Activated CD8-positive, alpha-beta memory T cell treated with anti-CD3 and anti-CD28 coated beads for 36 hours (primary cell): ENCODE measurements around the gene ADAP1. TPM values are rescaled to one million over a fixed set of nuclear protein-coding genes. Genes with fewer than 3 reads are reported as not detected.
"Not testable (repeated sequence)": the region's sequence is repeated elsewhere in the genome, so short reads cannot be mapped to it uniquely, and the experiment has no call there.

Experiments used
- CTCF ChIA-PET: fragments of 350-600 bp; sonication (Branson Sonifier 250); formaldehyde crosslinking; loops from one replicate; lab custom pipeline; 2021; ENCODE audit warnings: antibody characterized with exemption; lab: Charles Lee
- POLR2A ChIA-PET: fragments of 350-600 bp; sonication (Branson Sonifier 250); formaldehyde crosslinking; loops from one replicate; lab custom pipeline; 2021; ENCODE audit warnings: antibody characterized with exemption; lab: Charles Lee
- total RNA-seq, 2 experiments: library from RNA; stranded (reverse); gene quantifications; one replicate each; pipeline ENCODE4 v1.2.3, GENCODE V29; 2021

ADAP1 gene
- total RNA-seq, 2 experiments from 2014 or later, result 68.9 to 69.1 TPM

DNA sequence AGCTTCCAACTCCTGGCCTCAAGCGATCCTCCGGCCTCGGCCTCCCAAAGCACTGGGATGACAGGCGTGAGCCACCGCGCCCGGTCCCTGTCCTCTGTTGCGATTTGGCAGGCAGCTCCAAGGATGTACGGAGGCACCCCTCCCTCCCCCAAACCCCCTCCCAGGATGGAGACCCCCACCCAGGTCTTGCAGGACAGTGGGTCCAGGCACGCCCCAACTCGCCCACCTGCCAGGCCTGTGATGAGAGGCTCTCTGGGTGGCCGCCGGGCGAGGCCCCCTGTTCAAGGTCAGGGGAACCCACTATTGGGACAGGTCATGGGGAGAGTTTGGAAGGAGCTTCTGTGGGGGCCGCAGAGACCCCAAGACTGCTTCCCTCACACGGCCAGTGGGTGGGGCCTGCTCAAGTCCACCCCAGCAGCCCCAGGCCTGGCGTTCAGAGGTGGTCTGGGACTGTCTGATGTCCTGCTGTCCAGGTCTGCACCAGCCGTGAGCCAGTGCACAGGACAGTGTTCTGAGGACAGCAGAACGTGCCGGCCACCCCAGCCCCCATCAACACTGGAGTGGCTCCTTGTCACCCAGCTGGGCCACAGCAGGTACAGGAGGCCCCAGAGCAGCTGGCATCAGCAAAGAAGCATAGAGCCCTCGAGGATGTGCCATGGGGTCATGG lies 2.5 kb downstream of the ADAP1 start:
- POLR2A ChIA-PET, result interaction anchor here (0.6 to 1.2 kb wide), 4 partner anchors 22 to 29 kb away, joined by 3 to 4 read pairs (median 3); no protein-coding TSS in a partner anchor
- CTCF ChIA-PET, result interaction anchor here (1.0 to 1.5 kb wide), 3 partner anchors 22 to 44 kb away, joined by 3 to 4 read pairs (median 4); no protein-coding TSS in a partner anchor

DNA sequence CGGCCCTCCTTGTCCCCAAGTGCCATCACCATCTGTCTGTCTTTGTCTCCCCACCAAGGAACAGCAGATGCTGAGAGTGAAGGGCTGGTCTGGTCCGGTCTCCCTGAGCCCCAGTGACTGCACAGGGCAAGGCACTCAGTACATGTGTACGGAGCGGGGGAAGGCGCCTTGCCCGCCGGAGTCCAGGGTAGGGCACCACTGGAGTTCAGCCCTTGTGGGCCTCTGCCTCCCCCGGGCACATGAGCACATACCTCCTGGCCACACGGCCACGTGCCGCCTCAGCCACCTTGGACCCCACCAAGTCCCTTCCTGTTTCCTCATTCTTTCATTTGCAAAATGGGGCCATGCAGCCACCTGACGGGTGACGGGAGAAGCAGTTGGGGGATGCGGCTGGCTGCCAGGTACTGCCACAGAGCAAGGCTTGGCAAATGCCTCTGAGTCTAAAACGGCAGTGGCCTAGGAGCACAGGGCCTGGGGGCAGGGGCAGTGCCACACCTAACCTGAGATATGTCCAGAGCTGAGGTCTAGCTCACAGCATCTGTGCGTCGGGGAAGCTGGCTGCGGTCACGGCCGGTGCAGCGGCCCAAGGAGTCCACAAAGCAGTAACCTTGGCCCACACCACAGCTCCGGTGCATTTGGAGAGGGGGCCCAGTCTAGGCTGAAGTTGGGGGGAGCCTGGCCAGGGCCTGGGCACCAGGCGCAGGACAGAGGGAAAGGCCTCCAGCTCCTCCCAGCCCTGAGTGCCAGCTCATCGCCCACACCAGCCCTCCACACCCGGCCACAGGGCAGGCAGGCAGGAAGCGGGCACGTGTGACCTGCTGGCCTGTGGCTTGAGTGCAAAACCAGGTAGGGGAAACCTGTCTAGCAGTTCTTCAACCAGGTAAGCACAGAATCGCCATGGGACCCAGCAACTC lies 5.2 kb downstream of the ADAP1 start:
- ChIA-PET POLR2A (interaction anchor here (0.6 to 1.0 kb wide), 2 partner anchors 26 to 28 kb away, joined by 3 to 9 read pairs; no protein-coding TSS in a partner anchor), CTCF (no interaction called here)

DNA sequence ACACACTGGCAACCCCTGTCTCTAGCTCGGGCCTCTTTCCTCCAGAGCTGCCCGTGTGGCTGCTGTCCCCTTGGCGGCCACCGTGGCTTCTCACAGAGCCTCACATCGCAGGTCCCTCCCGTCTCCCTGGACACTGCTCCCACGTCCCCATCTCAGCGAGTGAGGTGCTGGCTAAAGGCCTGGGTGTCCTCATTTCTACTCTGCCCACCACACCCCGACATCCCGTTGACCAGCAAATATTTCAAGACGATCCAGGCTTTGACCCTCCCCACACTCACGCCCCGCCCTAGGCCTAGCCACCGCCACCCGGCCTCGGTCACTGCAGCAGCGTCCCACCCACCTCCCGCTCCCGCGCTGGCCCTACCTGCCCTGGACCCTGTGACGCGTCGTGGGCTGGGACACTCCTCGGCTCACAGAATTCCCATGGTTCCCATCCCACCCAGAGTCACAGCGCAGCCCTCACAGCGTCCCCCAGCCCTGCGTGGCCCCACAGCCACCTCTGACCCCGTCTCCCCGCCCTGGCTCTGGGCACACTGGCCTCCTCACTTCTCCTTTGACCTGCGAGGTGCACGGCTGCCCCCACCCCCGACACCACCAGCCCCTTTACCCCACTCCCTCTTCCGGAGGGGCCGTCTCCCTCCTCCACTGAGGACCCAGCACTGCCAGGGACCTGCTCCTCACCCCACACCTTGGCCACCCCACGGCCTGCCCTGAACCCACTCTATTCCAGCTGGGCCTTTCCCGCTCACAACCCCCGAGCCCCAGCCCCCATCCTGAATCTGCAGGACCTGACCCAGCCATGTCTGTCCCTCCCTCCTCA lies 6.9 kb downstream of the ADAP1 start:
- ChIA-PET POLR2A (no interaction called here), CTCF (no interaction called here)

DNA sequence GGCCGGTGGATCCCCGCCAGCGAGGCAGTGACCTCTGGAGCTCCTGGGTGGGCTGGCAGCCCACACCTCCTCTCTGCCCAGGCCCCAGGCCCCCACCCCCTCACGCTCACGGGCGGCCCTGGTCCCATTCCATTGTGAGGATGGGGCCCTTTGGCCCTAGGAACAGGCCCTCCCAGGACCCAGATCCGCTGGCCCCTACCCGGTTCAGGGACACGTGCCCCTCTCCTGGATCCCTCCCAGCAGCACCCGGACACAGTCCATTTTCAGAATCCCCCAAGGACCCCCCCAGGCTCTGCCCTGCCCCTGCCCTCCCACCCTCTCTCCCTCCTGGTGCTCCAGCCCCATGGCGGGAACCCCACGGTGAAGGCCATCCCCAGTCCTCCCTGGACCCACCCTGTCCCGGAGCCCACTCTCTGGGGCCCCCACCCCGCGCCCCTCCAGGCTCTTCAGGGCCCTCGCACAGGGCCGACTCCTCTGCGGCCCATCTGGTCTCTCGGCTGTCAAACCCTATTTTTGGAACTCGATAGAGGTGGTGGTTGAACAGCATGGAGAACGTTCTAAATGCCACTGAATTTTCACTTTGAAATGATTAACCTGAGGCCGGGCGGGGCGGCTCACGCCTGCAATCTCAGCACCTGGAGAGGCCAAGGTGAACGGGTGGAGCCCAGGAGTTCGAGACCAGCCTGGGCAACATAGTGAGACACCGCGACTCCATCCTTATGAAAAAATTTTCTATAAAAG lies 8.1 kb downstream of the ADAP1 start:
- ChIA-PET CTCF (interaction anchor here (0.7 kb wide), 1 partner anchor 44 kb away, joined by 4 read pairs; no protein-coding TSS in a partner anchor), POLR2A (no interaction called here)

DNA sequence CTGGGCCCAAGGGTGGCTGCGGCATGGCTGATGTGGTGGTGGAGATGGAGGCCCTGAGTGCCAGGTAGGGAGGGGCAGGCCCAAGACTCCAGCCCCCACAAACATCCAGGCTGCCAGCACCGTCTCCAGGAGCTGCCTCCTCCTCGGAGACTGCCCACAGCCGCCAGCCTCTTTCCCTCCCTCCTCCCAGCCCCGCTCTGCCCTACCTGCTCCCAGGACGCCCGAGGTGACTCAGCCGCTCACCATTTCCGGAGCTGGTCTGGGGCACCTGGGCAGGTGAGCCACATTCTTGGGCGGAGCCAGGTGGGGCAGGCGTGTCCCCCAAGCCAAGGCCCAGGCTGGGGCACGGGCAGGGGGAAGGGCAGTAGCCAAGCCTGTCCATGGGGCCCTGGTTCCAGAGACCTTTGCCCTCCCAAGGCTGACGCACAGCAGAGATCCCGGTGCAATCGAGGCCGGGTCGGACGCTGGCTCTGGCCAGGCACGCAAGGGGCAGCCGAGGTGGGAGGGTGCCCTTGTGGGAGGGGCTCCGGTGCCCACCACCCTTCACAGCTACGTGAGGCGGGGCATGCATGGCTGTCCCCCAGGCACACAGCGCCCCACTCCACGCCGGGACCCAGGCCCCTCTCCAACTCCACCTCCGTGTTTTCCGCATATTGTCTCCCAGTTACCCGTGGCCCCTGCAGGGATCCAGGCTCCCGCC lies 8.8 kb downstream of the ADAP1 start:
- POLR2A ChIA-PET, result no interaction called here
- CTCF ChIA-PET, result interaction anchor here (0.9 kb wide), 1 partner anchor 16 kb away, joined by 3 read pairs; no protein-coding TSS in a partner anchor

DNA sequence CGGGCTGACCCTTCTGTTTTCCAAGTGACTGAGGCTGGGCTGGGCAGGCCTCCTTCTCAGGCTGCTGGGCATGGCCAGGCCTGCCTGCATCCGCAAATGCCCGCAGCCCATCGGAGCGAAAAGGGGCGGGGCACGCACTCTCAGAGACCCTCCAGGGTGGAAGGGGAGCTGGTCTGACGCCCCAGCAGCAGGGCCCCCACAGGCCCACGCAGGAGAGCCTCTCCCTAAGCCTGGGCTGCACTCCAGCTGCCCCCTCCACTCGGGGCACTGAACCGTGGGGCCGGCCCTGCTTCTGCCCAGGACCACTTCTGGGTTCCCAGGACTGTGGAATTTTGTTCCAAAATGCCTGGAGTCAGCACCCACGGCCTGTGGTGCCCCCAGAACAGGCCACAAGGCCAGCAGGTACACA lies 9.3 kb downstream of the ADAP1 start:
- POLR2A ChIA-PET, result no interaction called here
- CTCF ChIA-PET, result interaction anchor here (0.9 kb wide), 1 partner anchor 15 kb away, joined by 3 read pairs; no protein-coding TSS in a partner anchor

DNA sequence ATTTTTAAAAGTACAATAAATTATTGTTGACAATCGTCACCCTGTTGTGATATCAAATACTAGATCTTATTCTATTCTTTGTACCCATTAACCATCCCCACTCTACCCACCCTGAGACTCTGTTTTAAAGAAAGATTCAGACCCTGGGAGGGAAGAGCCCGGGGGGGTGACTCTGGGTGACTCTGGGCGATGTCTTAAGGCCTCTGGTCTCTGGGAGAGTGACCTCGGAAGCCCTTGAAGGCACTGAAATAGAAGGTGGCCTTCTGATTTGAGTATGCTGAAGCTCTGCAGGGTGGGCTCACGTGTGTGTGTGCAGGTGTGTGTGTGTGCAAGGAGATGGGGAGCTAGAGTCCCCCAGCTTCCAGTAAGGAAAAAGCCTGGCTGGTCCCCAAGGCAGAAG lies 9.7 kb downstream of the ADAP1 start:
- CTCF ChIA-PET, result no interaction called here
- POLR2A ChIA-PET, result no interaction called here

DNA sequence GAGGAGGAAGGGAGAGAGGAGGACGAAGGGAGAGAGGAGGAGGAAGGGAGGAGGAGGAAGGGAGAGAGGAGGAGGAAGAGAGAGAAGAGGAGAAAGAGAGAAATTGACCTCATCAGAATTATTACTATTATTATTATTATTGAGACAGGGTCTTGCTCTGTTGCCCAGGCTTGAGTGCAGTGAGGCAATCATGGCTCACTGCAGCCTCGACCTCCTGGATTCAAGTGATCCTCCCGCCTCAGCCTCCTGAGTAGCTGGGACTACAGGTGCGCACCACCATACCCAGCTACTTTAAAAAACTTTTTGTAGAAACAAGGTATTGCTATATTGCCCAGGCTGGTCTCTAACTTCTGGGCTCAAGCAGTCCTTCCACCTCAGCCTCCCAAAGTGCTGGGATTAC lies 10.7 kb downstream of the ADAP1 start:
- POLR2A ChIA-PET, CTCF ChIA-PET: not testable (repeated sequence)

DNA sequence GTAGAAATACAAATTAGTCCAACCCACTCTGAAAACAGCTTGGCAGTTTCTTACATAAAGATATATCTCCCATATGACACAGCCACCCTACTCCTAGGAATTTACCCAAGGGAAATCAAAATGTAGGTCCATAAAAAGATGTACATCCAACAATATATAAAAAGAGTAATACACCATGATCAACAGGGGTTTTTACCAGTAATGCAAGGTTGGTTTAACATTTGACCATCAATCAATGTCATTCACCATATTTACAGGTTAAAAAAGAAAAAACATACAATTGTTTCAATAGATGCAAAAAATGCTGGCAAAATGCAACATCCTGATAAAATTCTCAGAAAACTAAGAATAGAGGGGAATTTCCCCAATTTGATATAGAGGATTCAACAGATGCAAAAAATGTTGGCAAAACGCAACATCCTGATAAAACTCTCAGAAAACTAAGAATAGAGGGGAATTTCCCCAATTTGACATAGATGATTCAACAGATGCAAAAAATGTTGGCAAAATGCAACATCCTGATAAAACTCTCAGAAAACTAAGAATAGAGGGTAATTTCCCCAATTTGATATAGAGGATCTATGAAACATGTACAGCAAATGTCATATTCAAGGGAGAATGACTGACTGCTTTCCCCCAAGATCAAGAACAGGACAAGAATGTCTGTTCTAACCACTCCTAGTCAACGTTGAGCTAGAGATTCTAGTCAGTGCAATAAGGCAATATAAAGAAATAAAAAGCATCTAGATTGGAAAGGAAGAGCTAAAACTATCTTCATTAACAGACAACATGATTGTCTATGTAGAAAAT lies 13.7 kb downstream of the ADAP1 start:
- ChIA-PET CTCF (interaction anchor here (1.0 to 1.2 kb wide), 2 partner anchors 15 kb away, joined by 3 to 4 read pairs; no protein-coding TSS in a partner anchor), POLR2A (interaction anchor here (1.2 kb wide), 1 partner anchor 34 kb away, joined by 3 read pairs; the partner anchor contains the start of gene COX19)

DNA sequence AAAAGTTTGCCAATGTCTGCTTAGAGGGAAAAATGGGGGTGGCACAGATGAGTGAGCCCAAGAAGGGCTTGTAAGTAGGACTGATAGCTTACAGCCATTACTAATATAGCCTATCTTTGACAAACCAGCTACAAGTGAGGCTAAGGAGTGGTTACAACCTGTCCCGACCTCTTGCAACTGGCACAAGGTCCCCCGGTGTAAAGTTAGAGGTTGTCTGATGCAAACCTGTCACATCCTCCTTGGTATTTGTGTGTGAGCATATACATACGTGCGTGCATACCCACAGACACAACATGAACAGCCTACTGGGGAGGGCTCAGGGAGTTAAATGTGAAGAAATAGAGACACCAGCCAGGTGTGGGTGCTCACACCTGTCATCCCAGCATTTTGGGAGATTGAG lies 14.6 kb downstream of the ADAP1 start:
- CTCF ChIA-PET, result interaction anchor here (0.7 to 1.2 kb wide), 3 partner anchors 14 to 502 kb away, joined by 3 to 4 read pairs (median 3); no protein-coding TSS in a partner anchor
- POLR2A ChIA-PET, result no interaction called here

DNA sequence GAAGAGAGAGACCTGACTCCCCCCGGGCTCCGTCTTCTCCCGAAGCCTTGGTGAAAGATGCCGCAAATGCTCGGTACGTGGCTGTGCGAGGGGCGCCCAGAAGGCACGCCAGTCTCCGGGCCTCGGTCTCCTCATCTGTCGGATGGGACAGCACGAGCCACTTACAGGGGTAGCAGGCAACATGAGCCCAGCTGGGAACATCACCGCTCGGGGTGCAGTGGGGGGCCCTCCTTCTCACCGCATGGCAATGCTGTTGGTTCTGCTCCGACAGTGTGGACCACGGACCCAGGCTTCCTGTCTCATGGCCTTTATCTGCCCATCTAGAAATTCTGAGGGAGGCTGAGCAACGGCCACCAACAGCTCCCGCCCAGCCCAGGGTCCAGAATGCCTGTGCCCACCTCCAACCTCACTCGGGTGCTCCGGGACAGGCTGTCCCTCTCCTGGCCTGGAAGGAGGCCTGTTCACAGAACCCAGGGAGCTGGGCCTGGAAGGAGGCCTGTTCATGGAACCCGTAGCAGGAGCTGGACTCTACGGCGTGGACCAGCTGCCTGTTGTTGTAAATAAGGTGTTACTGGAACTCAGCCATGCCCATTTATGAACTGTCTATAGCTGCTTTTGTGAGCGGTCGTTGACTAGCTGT lies 15.8 kb downstream of the ADAP1 start:
- ChIA-PET POLR2A (interaction anchor here (0.5 kb wide), 1 partner anchor 38 kb away, joined by 3 read pairs; no protein-coding TSS in a partner anchor), CTCF (interaction anchor here (1.1 to 1.9 kb wide), 4 partner anchors 10 to 31 kb away, joined by 3 to 5 read pairs (median 3); no protein-coding TSS in a partner anchor)

DNA sequence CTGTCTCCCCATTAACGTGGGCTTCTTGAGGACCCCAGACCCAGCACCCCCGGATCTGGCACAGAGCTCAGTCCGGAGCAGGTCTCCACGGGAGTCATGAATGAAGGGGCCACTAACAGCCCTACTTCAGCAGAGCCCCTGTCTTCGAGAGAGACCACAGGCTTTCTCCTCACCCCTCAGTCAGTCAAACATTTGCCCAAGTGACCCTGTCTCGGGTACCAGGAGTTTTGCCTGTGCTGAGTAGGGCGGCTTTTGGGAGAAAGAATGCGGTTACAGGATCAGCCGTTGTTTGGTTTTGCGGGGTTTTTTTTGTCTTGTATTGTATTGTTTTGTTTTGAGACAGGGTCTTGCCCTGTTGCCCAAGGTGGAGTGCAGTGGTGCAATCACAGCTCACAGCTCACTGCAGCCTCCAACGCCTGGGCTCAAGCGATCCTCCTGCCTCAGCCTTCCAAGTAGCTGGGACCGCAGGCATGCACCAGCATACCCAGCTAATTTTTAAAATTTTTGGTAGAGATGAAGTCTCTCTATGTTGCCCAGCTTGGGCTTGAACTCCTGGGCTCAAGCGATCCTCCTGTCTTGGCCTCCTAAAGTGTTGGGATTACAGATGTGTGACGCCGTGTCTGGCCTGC lies 16.5 kb downstream of the ADAP1 start:
- CTCF ChIA-PET, result interaction anchor here (1.4 to 1.9 kb wide), 2 partner anchors 15 to 16 kb away, joined by 3 to 5 read pairs; no protein-coding TSS in a partner anchor
- POLR2A ChIA-PET, result no interaction called here

DNA sequence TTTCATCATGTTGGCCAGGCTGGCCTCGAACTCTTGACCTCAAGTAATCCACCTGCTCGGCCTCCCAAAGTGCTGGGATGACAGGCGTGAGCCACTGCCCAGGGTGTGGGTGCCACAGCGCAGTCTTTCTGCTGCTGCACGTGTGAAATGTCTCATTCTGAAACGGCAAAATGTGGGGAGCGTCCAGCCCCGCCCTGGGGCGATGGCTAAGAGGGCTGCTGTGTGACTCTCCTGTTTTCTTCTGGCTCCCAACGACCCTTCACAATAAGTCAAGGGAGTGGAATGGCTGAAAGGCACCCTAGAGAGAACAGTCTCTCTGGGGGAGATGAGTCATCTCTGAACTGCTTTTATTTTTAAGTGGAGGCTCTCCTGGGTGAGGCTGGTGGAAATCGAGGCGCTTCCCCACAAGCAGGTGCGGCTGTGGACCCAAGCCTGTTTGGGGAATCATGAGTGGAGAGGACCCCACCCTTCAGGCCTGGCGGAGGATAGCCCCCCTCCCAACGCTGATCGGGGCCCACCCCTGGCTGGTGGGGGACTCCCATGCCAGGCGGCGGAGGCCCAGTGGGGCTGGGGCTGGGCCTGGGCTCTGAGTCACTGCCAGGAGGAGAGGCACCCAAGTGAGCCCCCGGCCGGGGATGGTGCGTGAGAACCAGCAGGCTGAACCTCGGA lies 18.0 kb downstream of the ADAP1 start:
- CTCF ChIA-PET, result no interaction called here
- POLR2A ChIA-PET, result no interaction called here

DNA sequence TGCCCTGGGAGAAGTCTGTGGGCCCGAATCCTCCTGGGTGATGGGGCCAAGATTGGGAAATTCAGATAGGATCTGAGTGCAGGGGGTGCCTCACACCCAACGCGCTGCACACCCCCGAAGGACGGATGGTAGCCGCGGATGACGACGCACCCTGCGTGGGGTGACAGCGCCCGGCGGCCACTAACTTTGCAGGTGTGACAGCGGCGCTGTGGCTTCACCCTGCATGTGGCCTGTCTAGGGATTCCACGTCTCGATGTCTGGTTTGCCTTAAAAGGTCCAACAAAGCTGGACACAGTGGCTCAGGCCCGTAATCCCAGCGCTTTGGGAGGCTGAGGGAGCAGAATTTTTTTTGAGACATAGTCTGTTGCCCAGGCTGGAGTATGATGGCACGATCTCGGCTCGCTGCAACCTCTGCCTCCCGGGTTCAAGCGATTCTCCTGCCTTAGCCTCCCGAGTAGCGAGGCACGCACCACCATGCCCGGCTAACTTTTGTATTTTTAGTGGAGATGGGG lies 18.6 kb downstream of the ADAP1 start:
- ChIA-PET POLR2A (no interaction called here), CTCF (no interaction called here)
